ENCODE measurements around the gene NFKBIB. TPM values are rescaled to one million over a fixed set of nuclear protein-coding genes. Genes with fewer than 3 reads are reported as not detected.

Gene NFKBIB
- total and polyA plus RNA-seq, 7 donors = 21.9 to 109 (median 41.0) TPM

DNA sequence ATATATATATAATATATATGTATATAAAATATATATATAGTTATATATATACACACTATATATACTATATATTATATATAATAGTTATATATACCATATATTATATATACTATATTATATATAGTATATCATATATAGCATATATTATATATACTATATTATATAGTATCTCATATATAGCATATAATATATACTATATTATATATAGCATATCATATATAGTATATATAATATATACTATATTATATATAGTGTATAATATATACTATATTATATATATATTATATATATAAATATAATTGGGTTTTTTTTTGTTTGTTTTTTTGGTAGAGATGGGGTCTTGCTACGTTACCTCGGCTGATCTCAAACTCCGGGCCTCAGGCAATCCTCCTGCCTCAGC is 38.4 kb upstream of the NFKBIB start:
- Histone ChIP-seq H3K27me3 (ENCODE audit: insufficient read depth in 3 of 3, low read length in 2 of 3) (no peaks in the 10 kb centered on the region), H3K36me3 (ENCODE audit: insufficient read depth in 1 of 2, low read depth in 1 of 2) (no peaks in the 10 kb centered on the region), H3K4me3 (no peak overlapping the region), H3K4me1 (peaks cover 18% of the 10 kb centered on the region), H3K9me3 (no peaks in the 10 kb centered on the region), H3K27ac (no peak overlapping the region)
- no peak for ATAC-seq
- no peak for TF ChIP-seq CTCF (IDR thresholded peaks at IDR 0.05)
- intact Hi-C loops (cut with DNase I) = no loop called here
- WGBS, 3 donors = 91 to 92% (median 92%) methylated on average over 3 of the region's 3 CpGs
- DNase-seq = no peak

- Histone ChIP-seq H3K27me3 (ENCODE audit: insufficient read depth in 3 of 3, low read length in 2 of 3) (no peaks in the 10 kb centered on the region), H3K27ac (peak overlapping the region; percentile 78), H3K9me3 (no peaks in the 10 kb centered on the region), H3K4me1 (peaks cover 18% of the 10 kb centered on the region), H3K36me3 (ENCODE audit: insufficient read depth in 1 of 2, low read depth in 1 of 2) (no peaks in the 10 kb centered on the region), H3K4me3 (no peak overlapping the region)
- DNase-seq (peak; percentile 34 to 77), ATAC-seq (peak; percentile 85 to 97 (median 96))
- no peak for TF ChIP-seq CTCF (IDR thresholded peaks at IDR 0.05)
- 15 to 31% (median 15%) methylated on average over 10 of the region's 10 CpGs for WGBS, 3 donors
- intact Hi-C loops (cut with DNase I) = no loop called here
These were observed 37.3 kb upstream of the NFKBIB start for GRCh38 chr19:38862321-38863059.

DNA sequence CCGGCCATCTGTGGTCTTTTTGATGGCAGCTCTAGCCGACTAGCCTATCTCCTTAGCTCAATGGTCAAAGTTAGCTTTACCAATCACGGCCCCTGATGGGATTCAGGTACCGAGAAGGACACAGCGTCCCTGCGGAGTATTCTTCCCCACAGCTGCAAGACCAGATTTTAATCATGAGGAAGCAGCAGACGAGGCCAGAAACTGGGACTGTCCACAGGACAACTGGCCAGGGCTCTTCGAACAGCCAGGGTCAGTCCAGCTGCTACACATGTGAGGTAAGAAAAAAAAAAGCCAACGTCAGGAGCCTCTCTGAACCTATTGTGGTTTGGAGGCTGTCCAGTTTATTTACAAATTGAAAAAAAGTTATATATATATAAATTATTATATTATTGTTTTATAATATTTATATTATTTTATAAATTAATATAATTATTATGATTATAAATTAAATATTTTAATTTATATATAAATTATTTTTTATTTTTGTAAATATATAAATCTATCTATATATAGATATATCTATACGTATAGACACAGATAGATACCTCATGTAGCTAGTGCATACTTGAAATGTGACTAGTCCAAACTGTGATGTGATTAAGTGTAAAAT is 32.5 kb upstream of the NFKBIB start:
- Histone ChIP-seq H3K4me3 (no peak overlapping the region), H3K27ac (no peak overlapping the region), H3K36me3 (ENCODE audit: insufficient read depth in 1 of 2, low read depth in 1 of 2) (no peaks in the 10 kb centered on the region), H3K27me3 (ENCODE audit: insufficient read depth in 3 of 3, low read length in 2 of 3) (no peaks in the 10 kb centered on the region), H3K4me1 (peaks cover 11% of the 10 kb centered on the region), H3K9me3 (no peaks in the 10 kb centered on the region)
- no peak for TF ChIP-seq CTCF (IDR thresholded peaks at IDR 0.05)
- ATAC-seq (no peak), DNase-seq (no peak)
- 45 to 62% (median 50%) methylated on average over 10 of the region's 10 CpGs for WGBS, 3 donors
- intact Hi-C loops (cut with DNase I) = no loop called here

DNA sequence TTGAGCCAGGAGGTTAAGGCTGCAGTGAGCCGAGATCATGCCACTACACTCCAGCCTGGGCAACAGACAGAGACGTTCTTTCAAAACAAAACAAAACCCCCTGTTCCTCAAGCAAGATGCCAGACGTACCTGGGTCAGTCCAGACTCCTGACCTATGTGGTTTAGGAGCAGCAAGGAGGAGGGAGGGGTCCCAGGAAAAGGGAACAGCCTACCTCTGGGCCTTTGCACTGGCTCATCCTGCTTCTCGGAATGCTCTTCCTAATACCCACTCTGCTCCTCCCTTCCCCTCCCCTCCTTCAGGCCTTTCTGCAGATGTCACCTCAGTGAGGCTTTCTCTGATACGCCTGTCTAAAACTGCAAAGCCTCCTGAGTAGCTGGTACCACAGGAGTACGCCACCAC is 31.2 kb upstream of the NFKBIB start:
- Histone ChIP-seq H3K36me3 (ENCODE audit: insufficient read depth in 1 of 2, low read depth in 1 of 2) (no peaks in the 10 kb centered on the region), H3K9me3 (no peaks in the 10 kb centered on the region), H3K27me3 (ENCODE audit: insufficient read depth in 3 of 3, low read length in 2 of 3) (no peaks in the 10 kb centered on the region), H3K4me1 (no peaks in the 10 kb centered on the region), H3K27ac (no peak overlapping the region), H3K4me3 (no peak overlapping the region)
- 93 to 96% (median 94%) methylated on average over 6 of the region's 6 CpGs for WGBS, 3 donors
- DNase-seq (no peak), ATAC-seq (no peak)
- TF ChIP-seq CTCF (IDR thresholded peaks at IDR 0.05) = no peak
- intact Hi-C loops (cut with DNase I) = no loop called here

Measured in psoas muscle (tissue), 8 donors.